Muscle of leg (tissue), 11 donors: ENCODE measurements around the gene RPS27A. TPM values are rescaled to one million over a fixed set of nuclear protein-coding genes. Genes with fewer than 3 reads are reported as not detected.

Experiments
- DNase-seq: peaks from one replicate; pipeline ENCODE4 v3.0.0; 2013
- H3K27ac ChIP-seq: one replicate; pipeline ENCODE4 v1.5.1; 2013; ENCODE audit warnings: mild to moderate bottlenecking, low read length, control low read depth
- H3K27me3 ChIP-seq: one replicate; pipeline ENCODE4 v1.6.1; 2013; ENCODE audit warnings: low read length; ENCODE audit not compliant: control insufficient read depth, insufficient read depth
- H3K36me3 ChIP-seq: one replicate; pipeline ENCODE4 v1.6.1; 2013; ENCODE audit warnings: low read length; ENCODE audit not compliant: control insufficient read depth, insufficient read depth
- H3K4me1 ChIP-seq: one replicate; pipeline ENCODE4 v1.6.1; 2013; ENCODE audit warnings: low read length; ENCODE audit not compliant: control insufficient read depth, insufficient read depth
- H3K4me3 ChIP-seq: one replicate; pipeline ENCODE4 v1.5.1; 2013; ENCODE audit warnings: low read length, control low read depth
- H3K9me3 ChIP-seq: replicated peaks from 2 replicates; pipeline ENCODE4 v1.6.1; 2013; ENCODE audit warnings: low read depth, low read length; ENCODE audit not compliant: control insufficient read depth
- WGBS: methylation state at CpG from one replicate; pipeline ENCODE4 v1.1.5; 2013; ENCODE audit warnings: missing lambda C conversion rate; ENCODE audit not compliant: insufficient coverage; 5-methylcytosine and 5-hydroxymethylcytosine counted together
- polyA plus RNA-seq, 8 donors: library from polyadenylated mRNA; unstranded; fragments of 120-200 nt; gene quantifications; one replicate each; pipeline versions ENCODE4 v1.2.1 to v1.2.3, GENCODE V29; 2013; ENCODE audit warnings: inconsistent platforms in 1 of 8, low replicate concordance in 1 of 8; ENCODE audit not compliant: insufficient read length in 8 of 8, insufficient read depth in 1 of 8
- total RNA-seq: library from RNA; stranded (reverse); fragments of 120-200 nt; gene quantifications from one replicate; pipeline ENCODE4 v1.2.4, GENCODE V29; 2013

Gene RPS27A
- total and polyA plus RNA-seq, 9 donors, result 2,013 to 3,214 (median 2,296) TPM

DNA sequence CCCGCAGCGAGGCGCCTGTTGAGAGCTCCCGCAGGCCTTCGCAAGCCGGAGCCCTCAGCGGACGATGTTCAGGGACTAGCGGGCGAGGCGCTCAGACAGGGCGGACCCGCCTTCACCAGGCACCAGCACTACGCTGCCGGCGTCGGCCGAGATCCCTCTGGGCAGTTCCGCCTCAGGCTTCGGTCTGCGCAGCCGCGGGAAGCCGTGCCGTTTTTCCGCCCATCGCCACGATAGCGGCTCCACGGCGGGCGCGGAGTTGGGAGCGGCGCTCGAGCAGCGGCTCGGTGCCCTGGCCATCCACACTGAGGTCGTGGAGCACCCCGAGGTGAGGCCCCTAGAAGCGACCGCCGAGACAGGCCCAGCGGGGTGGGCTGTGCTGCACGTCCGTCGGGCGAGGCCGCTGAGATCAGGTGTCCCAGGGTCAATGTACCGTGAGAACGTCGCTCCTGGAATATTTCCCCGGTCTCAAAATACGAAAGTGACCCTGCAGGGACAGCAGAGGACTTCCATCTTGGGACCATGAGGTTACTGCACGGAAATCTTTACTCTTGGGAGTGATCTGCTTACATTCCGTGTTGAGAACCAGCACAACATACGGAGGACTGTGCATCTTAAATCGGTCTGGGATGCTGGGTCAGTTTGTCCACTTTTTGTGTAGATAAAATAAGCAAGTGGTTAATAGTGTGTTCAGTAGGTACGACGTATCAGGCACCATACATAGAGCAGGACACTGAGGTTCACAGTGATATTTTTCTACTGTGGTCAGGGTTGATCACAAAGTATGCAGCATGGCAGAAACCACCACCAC lies 49.8 kb downstream of the RPS27A start:
- peak overlapping the region; percentile 94 for H3K27ac ChIP-seq
- H3K9me3 ChIP-seq, result no peaks in the 10 kb centered on the region
- 2% methylated on average over 60 of the region's 60 CpGs for WGBS
- peak overlapping the region; percentile 80 for H3K4me3 ChIP-seq
- peaks cover 7% of the 10 kb centered on the region for H3K27me3 ChIP-seq
- DNase-seq, result peak; percentile 93
- peaks cover 6% of the 10 kb centered on the region for H3K4me1 ChIP-seq
- H3K36me3 ChIP-seq, result peaks cover 4% of the 10 kb centered on the region

DNA sequence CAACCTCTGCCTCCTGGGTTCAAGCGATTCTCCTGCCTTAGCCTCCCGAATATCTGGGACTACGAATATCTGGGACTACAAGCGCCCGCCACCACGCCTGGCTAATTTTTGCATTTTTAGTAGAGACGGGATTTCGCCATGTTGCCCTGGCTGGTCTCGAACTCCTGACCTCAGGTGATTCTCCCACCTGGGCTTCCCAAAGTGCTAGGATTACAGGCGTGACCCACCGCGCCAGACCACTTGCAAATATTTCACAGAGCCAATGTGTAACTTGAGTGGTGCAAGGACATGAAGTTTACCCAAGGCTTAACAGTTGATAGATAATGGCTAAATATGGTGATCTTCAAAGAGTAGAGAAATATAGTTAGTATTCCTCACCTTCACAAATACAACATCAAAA lies 50.6 kb downstream of the RPS27A start:
- Histone ChIP-seq H3K36me3 (peaks cover 4% of the 10 kb centered on the region), H3K27me3 (peaks cover 7% of the 10 kb centered on the region), H3K9me3 (no peaks in the 10 kb centered on the region), H3K4me1 (peaks cover 6% of the 10 kb centered on the region), H3K27ac (no peak overlapping the region), H3K4me3 (no peak overlapping the region)
- no peak for DNase-seq
- WGBS, result 98% methylated on average over 9 of the region's 12 CpGs

Other genes starting within 250 kb of the RPS27A start
- gene RTN4, start 182.2 kb upstream of the RPS27A start, total RNA-seq, result 456 TPM
- gene RTN4, start 182.2 kb upstream of the RPS27A start, polyA plus RNA-seq, result 100 to 1,000 TPM; 498 to 781 (median 607) TPM
- gene CLHC1, start 395 bp upstream of the RPS27A start, total RNA-seq, result 9.3 TPM
- gene CLHC1, start 395 bp upstream of the RPS27A start, polyA plus RNA-seq, result 10 to 100 TPM in 3 of 8 donors, 1 to 10 TPM in 5; 6.4 to 15.1 (median 8.7) TPM
- gene MTIF2, start 36.5 kb downstream of the RPS27A start, total RNA-seq, result 22.0 TPM
- 10 to 100 TPM; 17.0 to 23.4 (median 19.9) TPM for gene MTIF2, start 36.5 kb downstream of the RPS27A start, polyA plus RNA-seq
- gene CCDC88A, start 187.2 kb downstream of the RPS27A start, total RNA-seq, result 66.2 TPM
- 10 to 100 TPM; 48.7 to 76.6 (median 60.6) TPM for gene CCDC88A, start 187.2 kb downstream of the RPS27A start, polyA plus RNA-seq